ENCODE measurements around the gene MUCL3. TPM values are rescaled to one million over a fixed set of nuclear protein-coding genes. Genes with fewer than 3 reads are reported as not detected.

Gene MUCL3
- polyA plus RNA-seq, 1 donor (not counting 4 experiments of a cell fraction or from before 2014, with no cell fraction given) = not detected

- no peak for DNase-seq (ENCODE audit: low read depth, low spot score)
- H3K9me1 ChIP-seq (ENCODE audit: control insufficient read depth, extremely low read depth, insufficient read depth, low read length) = no peaks in the 10 kb centered on the region
- dilution Hi-C loops (cut with MboI; ENCODE audit: extremely low pct_ligation_motif_present, low sequenced_read_pairs) = no loop called here
- FAIRE-seq = no peak
- no peak for TF ChIP-seq CTCF (optimal IDR thresholded peaks at IDR 0.05 in 1 of 3, IDR thresholded peaks at IDR 0.05 in 1 of 3, conservative IDR thresholded peaks at IDR 0.05 in 1 of 3; ENCODE audit: extremely low read depth in 1 of 3, insufficient read depth in 2 of 3, low read length in 3 of 3)
- TF ChIP-seq EZH2 (IDR thresholded peaks at IDR 0.05; ENCODE audit: low read length) = no peak
- H2AFZ ChIP-seq (ENCODE audit: control insufficient read depth, low read length) = no peak overlapping the region
- no peaks in the 10 kb centered on the region for H3K9me3 ChIP-seq (ENCODE audit: control insufficient read depth, low read depth, low read length)
- no peaks in the 10 kb centered on the region for H3K27me3 ChIP-seq (ENCODE audit: control insufficient read depth, extremely low read depth, insufficient read depth, low read length)
- peaks cover 6% of the 10 kb centered on the region for H3K4me1 ChIP-seq (ENCODE audit: control insufficient read depth, extremely low read depth, insufficient read depth, low read length)
- peaks cover 42% of the 10 kb centered on the region for H3K79me2 ChIP-seq (ENCODE audit: control insufficient read depth, insufficient read depth, low read length)
- no peak overlapping the region for H3K4me2 ChIP-seq (ENCODE audit: control insufficient read depth, extremely low read depth, insufficient read depth, low read depth, low read length)
- H3K36me3 ChIP-seq (ENCODE audit: control insufficient read depth in 2 of 2, extremely low read depth in 1 of 2, insufficient read depth in 2 of 2, low read length in 2 of 2) = peaks cover 73 to 77% of the 10 kb centered on the region in 2 experiments
- no peak overlapping the region for H3K27ac ChIP-seq (ENCODE audit: control insufficient read depth, insufficient read depth, low read length)
- H3K9ac ChIP-seq (ENCODE audit: control insufficient read depth, extremely low read depth, insufficient read depth, low read length) = no peak overlapping the region
- H3K4me3 ChIP-seq (ENCODE audit: control insufficient read depth in 2 of 3, extremely low read depth in 1 of 3, insufficient read depth in 2 of 3, low read depth in 1 of 3, low read length in 3 of 3) = no peak overlapping the region
- peaks cover 13% of the 10 kb centered on the region for H4K20me1 ChIP-seq (ENCODE audit: control insufficient read depth, extremely low read depth, insufficient read depth, low read length)
These were observed 45.8 kb upstream of the MUCL3 start for GRCh38 chr6:30894935-30895334.

GRCh38 chr6:30895343-30895742 lies 45.4 kb upstream of the MUCL3 start:
- DNase-seq (ENCODE audit: low read depth, low spot score) = no peak
- peaks cover 2% of the 10 kb centered on the region for H3K4me1 ChIP-seq (ENCODE audit: control insufficient read depth, extremely low read depth, insufficient read depth, low read length)
- FAIRE-seq = no peak
- peaks cover 9% of the 10 kb centered on the region for H4K20me1 ChIP-seq (ENCODE audit: control insufficient read depth, extremely low read depth, insufficient read depth, low read length)
- H3K9me3 ChIP-seq (ENCODE audit: control insufficient read depth, low read depth, low read length) = no peaks in the 10 kb centered on the region
- TF ChIP-seq CTCF (optimal IDR thresholded peaks at IDR 0.05 in 1 of 3, IDR thresholded peaks at IDR 0.05 in 1 of 3, conservative IDR thresholded peaks at IDR 0.05 in 1 of 3; ENCODE audit: extremely low read depth in 1 of 3, insufficient read depth in 2 of 3, low read length in 3 of 3) (no peak), EZH2 (IDR thresholded peaks at IDR 0.05; ENCODE audit: low read length) (no peak)
- no peak overlapping the region for H3K4me3 ChIP-seq (ENCODE audit: control insufficient read depth in 2 of 3, extremely low read depth in 1 of 3, insufficient read depth in 2 of 3, low read depth in 1 of 3, low read length in 3 of 3)
- H3K27me3 ChIP-seq (ENCODE audit: control insufficient read depth, extremely low read depth, insufficient read depth, low read length) = no peaks in the 10 kb centered on the region
- peaks cover 39% of the 10 kb centered on the region for H3K79me2 ChIP-seq (ENCODE audit: control insufficient read depth, insufficient read depth, low read length)
- H3K9ac ChIP-seq (ENCODE audit: control insufficient read depth, extremely low read depth, insufficient read depth, low read length) = no peak overlapping the region
- H3K27ac ChIP-seq (ENCODE audit: control insufficient read depth, insufficient read depth, low read length) = no peak overlapping the region
- dilution Hi-C loops (cut with MboI; ENCODE audit: extremely low pct_ligation_motif_present, low sequenced_read_pairs) = no loop called here
- H2AFZ ChIP-seq (ENCODE audit: control insufficient read depth, low read length) = no peak overlapping the region
- peaks cover 75 to 80% of the 10 kb centered on the region in 2 experiments for H3K36me3 ChIP-seq (ENCODE audit: control insufficient read depth in 2 of 2, extremely low read depth in 1 of 2, insufficient read depth in 2 of 2, low read length in 2 of 2)
- no peak overlapping the region for H3K4me2 ChIP-seq (ENCODE audit: control insufficient read depth, extremely low read depth, insufficient read depth, low read depth, low read length)
- H3K9me1 ChIP-seq (ENCODE audit: control insufficient read depth, extremely low read depth, insufficient read depth, low read length) = no peaks in the 10 kb centered on the region

Measured in keratinocyte (primary cell).